Kidney tubule cell (primary cell): ENCODE measurements around the gene RHO.
A peak's percentile ranks its signal among the peaks of the same experiment; 100 is the strongest.
"Not testable (repeated sequence)": the region's sequence is repeated elsewhere in the genome, so short reads cannot be mapped to it uniquely, and the experiment has no call there.

Source experiments
- DNase-seq: peaks from one replicate; pipeline ENCODE4 v3.0.0-alpha.2; 2018; ENCODE audit warnings: low spot score

RHO gene

DNA sequence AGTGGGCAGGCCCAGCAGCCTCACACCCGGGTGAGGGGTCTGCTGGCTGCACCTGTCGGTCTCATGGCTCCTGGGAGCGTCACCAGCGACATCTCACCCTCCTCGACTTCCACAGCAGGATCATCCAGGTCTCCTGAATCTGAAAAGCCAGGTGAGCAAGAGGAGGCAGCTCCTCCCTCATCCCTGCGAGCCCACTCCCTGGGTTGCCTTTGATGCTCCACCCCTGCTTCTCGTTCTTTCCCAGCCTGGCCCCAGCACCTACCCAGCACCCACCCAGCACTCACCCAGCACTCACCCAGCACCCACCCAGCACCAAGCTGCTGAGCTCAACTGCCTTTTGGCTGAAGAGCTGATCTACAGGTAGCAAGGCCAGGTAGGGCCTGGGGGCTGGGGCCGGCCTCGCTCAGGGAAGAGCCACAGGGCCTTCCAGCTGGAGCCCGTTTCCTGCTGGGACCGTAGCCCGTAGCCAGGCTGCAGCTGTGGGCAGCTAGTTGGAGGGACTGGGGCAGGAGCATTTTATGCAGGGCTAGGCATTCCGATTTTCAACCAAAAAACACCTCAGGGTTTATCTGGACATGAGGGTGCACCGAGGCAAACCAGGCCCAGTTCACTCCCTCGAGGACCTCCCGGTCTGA is 14.8 kb downstream of the RHO start, which contains the start of gene H1-8:
H1-8 (plus strand) TSS at position 20 of the 635 bp plus-strand sequence; CDS start at position 64, 44 bp downstream.
- no peak for DNase-seq

DNA sequence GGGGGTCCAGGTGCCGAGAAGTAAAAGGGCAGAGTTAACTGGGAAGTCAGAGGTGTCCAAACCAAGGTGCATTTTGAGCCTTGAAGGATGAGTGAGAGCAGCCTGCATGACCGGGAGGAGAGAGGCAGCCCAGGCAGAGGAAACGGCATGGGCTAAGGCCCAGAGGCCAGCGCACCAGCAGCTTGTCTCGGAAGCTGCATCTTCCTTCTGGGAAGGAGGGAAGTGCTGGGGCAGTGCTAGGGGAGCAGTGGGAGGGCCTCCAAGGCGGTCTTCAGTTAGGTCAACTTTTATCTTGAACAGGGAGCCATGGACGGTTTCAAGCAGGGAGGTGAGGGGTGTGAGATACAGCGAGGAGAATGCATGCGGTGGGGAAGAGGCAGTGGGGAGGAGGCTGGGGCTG is 15.6 kb downstream of the RHO start:
- no peak for DNase-seq

DNA sequence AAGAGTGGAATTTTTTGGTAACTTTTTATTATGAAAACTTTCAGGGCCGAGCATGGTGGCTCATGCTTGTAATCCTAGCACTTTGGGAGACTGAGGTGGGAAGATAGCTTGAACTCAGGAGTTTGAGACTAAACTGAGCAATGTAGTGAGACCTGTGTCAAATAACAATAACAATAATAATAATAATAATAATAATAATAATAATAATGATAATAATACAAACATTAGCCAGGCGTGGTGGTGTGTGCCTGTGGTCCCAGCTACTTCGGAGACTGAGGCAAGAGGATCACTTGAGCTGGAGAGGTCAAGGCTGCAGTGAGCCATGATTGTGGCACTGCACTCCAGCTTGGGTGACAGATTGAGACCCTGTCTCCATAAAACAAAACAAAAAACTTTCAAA is 17.5 kb downstream of the RHO start:
- not testable (repeated sequence) for DNase-seq

DNA sequence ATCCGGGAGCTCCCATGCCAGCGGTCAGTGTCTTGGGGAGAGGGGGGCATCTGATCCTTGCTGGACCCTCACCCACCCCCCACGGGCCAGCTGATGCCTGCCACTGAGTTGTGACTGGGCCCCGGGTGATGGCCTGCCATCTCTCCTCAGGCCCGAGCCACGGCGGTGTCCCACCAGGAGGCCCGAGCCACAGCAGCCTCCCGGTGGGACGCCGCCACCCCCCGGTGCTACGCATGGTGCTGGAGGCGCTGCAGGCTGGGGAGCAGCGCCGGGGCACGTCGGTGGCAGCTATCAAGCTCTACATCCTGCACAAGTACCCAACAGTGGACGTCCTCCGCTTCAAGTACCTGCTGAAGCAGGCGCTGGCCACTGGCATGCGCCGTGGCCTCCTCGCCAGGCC is 18.8 kb downstream of the RHO start:
- DNase-seq: no peak

DNA sequence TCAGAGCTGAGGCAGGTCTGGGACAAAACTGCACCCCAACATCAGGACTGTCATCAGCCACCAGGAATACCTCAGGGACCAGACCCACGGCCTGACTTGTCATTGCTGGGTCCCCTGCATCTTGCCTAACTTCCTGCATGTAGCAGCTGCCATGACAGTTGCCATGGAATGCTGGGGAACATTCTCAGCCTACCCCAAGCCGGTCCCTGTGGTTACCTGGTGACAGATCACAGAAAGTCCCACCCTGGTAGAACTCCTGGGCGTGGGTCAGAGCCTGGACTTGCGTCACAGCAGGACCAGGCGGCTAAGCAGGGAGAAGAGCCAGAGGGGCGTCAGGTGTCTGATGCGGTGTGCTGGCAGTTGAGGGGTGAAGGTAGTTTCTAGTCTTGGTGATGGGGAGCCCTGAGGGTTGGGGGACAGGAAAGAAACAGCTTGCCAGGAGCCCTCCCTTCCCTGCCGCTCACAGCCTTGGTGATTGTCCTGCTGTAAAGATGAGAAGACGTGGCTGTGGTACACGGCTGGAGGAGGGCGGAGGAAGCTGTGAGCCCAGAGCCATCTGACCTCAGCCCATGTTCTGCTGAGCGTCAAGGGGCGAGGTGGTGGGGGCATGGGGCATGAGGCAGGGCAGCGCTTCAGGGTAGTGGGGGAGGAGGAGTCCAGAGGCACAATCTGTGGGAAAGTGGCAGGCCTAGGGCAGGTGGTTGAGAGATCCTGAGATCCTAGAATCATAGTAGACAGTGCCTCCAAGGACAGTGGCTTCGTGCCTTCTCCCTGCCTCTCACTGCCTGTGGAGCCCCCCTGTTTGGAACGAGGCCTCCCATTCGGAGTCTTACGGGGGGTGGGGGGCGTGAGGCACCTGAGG is 19.9 kb downstream of the RHO start:
- DNase-seq: no peak

DNA sequence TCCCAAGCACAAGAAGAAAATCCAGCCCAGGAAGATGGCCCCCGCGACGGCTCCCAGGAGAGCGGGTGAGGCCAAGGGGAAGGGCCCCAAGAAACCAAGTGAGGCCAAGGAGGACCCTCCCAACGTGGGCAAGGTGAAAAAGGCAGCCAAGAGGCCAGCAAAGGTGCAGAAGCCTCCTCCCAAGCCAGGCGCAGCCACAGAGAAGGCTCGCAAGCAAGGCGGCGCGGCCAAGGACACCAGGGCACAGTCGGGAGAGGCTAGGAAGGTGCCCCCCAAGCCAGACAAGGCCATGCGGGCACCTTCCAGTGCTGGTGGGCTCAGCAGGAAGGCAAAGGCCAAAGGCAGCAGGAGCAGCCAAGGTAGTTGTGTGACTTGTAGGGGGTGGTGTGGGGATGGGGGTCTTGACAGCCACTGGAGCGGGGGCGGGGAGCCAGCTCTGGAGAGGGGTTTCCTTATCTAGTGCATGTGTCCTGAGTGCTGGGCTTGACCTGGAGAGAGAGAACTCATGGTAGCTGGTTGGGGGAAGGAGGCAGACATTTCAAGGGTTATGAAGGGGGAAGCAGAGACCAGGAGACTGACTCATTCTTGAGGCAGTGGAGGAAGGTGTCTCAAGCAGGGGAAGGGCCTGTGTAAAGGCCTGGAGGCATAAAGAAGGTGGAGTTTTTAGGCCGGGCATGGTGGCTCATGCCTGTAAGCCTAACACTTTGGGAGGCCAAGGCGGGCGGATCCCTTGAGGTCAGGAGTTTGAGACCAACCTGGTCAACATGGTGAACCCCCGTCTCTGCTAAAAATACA is 20.8 kb downstream of the RHO start:
- peak; percentile 70 for DNase-seq

DNA sequence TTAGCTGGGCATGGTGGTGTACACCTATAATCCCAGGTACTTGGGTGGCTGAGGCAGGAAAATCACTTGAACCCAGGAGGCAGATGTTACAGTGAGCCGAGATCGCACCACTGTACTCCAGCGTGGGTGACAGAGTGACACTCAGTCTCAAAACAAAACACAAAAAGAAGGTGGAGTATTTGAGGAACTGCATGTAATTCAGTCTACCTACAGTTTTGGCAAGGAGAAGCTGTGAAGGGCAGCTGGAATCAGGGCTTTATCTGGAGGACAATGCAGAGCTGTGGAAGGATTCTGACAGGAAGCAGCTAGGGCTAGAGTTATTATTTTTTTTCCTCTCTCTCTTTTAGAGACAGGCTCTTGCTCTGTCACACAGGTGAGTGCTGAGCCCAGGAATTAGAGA is 21.4 kb downstream of the RHO start:
- DNase-seq: no peak

DNA sequence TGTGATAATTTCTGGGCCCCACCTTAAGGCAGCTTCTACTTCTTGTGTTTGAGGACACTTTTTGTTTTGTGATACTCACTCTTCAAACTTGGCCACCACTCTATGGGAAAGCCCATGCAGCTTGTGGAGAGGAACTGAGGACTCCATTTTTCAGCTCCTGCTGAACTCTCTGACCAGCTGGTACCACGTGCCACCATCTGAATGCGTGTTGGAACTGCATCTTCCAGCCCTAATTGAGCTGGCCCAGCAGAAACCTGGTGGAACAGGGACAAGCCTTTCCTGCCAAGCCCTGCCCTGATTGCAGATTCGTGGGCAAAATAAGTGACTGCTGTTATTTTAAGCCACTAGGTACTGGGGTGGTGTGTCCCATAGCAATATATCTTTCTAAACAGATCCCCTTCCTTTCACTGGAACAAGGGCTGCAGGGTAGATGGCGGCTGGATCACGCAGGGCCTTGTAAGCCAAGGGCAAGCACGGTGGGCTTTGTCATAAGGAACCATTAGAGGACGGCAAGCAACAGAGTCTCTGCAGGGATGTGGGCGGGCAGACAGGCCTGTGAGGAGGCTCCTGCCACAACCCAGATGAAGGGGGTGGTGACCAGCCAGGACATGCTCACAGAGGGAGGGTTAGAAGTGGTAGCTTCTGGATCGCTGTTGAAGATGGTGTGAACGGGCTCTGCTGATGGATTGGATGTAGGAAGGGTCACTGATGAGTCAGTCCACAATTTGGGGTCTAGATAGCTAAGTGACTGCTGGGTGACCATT is 24.0 kb downstream of the RHO start:
- no peak for DNase-seq

DNA sequence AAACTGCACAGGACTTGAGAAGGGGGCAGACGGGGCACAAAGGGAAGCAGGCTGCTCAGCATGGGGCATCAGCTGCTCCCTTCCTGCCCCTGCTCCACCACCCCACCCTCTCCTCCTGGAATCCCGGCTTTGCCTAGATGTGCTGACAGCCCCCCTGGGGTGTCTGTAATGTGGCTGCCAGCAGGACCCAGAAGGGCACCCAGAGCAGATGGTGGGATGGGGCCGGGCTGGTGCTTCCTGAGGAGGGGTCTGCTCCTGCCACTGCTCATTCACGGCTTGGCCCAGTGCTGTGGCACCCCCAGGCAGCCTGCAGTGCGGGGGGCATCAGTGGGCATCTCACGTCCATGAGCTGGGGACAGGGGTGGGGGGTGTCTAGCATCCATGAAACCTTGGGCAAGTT is 24.7 kb downstream of the RHO start:
- DNase-seq: no peak

DNA sequence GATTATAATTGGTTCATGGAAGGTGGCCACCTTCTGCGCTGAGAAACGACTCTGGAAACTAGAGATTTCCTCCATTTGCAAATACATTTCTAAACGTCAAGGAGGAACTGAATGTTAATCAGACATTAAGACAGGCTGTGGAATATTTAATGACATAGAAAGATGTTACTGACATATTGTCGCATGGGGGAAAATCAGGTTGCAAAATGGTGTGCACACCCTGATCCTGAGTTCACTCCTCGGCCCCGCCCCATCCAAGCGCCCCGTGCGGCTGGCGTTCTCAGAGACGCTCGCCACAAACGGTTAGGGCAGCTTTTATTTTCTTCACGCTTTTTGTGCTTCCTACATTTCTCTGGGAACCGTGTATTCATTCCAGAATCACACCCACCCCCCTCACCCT is 25.3 kb downstream of the RHO start:
- no peak for DNase-seq

DNA sequence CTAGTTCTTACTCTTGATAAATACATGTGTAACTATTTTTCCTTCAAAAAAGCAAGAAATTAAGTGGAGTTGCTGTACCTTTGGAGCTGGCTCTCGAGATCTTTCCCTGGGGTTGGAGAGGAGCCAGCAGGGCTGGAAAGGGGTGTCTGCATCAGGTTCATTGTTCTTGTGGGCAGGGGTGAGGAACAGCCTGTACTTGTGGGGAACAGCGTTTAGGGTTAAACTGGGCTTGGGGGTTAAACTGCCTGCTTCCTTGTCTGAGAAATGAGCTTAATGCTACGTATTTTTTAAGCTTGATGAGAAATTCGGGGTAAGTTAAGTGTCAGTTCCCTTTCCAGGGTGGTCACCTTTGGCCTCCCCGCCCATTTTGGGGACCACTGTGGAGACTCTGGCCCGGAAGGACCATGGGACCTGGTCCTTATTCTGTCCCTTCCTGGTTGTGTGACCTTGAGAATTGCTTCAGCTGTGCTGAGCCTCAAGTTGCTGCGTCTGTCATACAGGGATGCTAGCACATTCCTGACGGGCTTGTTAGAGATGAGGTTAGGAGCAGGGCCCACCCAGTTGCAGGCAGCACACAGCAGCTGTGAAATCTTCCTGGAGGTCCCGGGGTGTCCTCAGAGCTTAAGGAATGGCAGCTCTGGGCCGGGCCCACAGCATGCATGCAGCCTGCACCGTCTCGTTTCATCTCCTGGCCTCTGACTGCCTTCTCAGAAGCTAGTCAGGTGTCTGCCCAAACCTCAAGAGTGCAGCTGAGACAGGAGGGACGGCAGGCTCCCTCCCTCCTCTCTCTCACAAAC is 26.1 kb downstream of the RHO start:
- no peak for DNase-seq

DNA sequence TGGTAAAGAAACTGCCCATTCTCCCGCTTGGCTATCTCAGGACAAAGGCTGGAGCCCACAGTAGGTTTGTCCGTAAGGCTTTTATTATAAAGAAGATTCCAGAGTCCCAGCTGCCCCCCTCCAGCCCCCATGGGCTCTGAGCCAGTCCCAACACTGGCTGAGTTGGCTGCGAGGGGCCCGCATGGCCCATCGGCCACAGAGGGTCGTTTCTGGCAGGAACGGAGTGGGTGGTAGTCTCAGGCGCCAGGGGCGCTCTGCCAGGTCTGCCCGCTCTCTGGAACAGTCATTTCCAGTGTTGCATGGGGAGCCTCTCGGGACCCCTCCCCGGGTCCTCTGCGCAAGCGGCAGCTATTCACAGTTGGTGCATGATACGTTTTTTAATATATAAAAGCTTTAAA is 26.7 kb downstream of the RHO start:
- no peak for DNase-seq

DNA sequence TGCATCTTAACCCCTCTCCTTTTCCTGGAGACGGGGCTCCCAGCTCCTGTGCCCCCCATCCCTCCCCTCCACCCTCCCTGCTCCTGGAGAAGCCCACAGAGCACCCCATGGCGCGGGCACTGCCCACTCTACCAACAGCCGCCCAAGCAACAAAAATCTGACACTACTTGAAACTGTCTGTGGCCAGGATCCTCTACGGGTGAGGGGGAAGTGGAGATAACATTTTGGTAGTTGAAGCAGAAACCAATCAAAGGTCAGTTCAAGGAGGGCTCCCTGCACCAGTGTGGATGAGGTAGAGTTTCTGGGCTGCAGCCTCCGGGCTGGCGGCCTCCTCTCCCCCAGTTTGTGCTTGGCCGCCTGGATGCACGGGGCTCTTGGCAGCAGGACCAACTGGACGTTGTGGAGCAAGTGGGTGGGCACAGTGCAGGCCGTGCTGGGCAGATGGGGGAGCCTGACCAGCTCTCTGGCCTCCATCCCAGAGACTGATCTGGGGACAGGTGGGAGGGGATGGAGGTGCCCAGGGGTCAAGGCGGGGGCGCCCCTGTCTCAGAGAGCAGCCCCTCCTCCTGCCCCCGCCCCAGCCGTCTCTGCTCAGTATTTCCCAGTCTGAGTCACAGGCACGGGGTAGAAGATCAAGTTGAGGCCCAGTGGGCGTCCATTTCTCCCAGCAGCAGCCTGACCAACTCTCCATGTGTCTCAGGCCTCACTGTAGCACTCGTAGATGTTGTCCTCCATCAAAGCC is 27.3 kb downstream of the RHO start:
- no peak for DNase-seq

DNA sequence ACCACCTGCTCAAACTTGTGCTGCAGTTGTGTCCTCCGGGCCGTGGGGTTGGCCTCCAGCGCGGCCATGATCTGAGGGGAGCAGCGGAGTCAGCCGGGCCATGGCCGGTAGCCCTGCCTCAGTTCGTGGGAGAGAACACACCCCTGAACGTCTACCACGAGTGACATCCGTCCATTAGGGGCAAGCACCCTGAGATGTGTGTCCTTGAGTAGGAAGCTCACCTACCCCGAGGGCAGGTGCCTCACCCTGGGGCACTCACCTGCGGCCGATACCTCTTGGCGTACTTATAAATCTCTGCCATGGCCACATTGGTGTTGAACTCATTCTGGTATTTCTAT is 27.9 kb downstream of the RHO start:
- no peak for DNase-seq

DNA sequence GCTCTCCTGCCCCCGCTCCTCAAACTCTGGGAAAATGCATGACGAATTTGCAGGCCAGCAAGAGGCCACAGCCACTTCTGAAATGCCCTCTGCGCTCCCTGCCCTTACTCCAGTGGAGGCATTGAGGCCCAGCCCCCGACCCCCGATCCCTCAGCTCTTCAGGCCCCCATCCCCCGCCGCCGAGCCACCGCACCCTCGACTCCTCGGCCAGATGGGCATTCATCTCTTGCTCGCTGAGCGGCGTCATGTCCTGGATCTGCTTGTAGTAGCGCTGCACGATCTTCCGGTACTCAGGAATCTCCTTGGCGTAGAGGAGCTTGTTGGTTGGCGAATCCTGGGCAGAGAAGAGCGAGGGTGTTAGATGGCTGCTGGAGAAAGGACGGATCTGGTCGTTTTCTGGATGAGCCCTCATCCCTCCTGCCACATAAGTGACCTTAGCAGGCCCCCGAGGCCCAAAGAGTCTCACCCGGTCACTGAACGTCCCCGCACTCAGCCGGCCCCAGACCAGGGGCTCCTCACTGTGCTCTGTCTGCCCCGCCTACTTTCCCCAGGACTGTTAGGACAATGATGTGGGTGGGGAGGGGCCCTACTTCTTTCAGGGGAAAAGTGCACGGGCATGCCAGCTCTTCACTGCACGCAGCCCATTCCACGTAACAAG is 28.6 kb downstream of the RHO start:
- DNase-seq: no peak

DNA sequence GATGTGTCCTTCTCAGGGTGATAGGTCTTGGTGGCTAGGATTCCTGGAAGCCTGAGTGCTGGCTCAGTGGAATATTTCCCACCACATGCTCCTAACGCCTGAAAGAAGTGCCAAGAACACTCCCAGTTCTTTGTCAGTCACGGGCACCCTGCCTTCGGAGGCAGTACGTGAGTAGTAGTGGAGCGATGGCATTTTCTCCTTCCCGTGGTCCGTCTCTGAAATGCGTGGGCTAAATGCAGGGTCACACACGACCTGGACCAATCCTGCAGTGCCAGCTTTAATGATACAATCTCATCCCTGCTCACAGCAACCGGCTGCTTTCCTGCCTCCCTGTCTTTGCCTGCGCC is 29.1 kb downstream of the RHO start:
- no peak for DNase-seq

DNA sequence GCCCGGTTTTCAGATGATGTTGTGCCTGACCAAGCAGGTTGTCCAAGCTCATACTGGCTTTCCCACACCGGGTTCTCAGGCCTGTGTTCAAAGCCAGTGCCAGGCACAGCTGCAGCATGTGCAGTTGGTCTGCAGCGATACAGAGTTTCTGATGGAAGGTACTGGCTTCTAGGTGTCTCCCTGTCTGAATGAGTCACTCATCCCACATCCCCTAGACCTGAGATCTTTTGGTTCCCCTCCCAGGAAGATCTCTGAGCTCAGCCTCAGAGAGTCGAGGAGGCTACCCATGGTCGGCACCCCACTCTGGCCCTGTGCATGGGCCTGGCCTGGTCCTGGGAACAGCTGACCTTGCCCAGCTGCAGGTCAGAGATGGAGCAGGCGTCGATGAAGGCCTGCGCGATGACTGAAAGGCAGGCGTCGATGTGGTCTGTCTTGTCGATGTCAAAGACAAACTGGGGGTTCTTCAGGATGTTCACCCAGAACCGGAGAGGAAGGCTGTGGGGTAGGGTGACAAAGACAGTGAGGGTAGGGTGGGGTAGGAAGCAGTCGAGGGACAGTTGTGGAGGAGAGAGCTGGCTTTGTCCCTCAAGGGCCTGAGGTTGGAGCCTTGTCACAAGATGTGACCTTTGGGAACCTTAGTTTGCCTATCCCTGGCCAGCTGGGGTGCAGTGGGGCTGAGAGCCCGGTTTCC is 29.8 kb downstream of the RHO start:
- peak; percentile 31 for DNase-seq

DNA sequence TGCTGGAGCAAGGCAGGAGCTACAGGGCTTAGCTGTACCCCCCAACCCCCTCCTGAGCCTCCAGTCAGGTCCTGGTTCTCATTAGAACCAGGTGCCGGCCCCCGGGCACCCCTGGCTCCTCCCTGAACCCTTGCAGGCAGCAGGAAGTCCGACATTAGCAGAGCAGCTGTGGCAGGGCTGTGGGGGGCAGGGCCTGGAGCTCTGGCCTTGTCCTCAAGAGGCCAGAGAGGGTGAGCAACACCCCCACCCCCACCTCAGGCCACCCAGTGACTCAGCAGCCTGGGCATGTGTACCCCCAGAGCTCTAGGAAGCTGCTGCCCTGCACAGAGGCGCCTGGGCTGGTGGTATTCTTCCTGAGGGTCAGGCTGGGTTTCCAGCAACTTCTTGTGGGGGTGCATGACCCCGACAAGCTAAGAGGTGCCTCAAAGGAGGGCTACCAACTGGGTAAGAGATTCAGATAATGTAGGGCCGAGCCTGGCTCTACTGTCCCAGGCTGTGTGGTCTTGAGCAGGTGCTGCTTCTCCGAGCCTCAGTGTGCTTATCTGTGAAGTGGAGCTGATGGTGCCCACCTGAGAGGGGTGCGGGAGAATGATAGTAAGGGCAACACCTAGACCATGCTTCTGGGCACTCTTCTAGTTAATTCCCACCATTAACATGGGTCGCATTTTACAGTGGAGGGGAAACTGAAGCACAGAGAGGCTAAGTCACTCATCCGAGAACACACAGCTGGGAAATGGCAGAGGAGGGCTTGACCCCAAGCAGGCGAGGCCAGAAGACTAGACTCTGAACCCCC is 30.5 kb downstream of the RHO start:
- peak; percentile 73 for DNase-seq

DNA sequence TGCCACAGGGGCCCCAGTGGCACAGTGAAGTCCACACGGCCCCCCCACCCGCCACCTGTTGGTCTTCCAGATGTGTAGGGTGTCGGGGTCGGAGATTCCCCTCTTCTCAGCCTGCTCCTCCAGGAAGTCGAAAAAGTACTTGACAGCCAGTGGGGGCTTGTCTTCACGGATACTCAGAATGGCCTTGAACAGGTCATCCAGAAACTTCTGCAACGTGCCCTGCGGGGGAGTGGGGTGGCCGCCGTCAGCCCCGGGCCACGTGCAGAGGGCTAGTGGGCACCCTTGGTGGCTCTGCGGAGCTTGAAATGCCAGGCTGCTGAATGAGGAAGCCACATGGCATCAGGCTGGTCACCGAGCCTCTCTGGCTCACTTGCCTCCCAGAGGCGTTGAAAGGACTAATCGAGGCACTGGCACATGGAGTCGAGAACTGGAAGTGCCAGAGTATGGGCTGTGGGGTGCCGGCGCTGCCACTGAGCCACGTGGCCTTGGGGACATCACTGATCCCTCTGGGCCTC is 31.2 kb downstream of the RHO start:
- no peak for DNase-seq
